GM21360 (cell line): Measurements from ENCODE around the gene ADCY4.
A peak's percentile ranks its signal among the peaks of the same experiment; 100 is the strongest.
"Not testable (repeated sequence)": the region's sequence is repeated elsewhere in the genome, so short reads cannot be mapped to it uniquely, and the experiment has no call there.

ENCODE experiments used
- ATAC-seq: cut with Tn5 transposase; IDR thresholded peaks from one replicate; pipeline ENCODE4 v1.9.1; 2021; ENCODE audit warnings: mild to moderate bottlenecking, moderate library complexity; ENCODE audit not compliant: unreplicated experiment

ADCY4 gene

DNA sequence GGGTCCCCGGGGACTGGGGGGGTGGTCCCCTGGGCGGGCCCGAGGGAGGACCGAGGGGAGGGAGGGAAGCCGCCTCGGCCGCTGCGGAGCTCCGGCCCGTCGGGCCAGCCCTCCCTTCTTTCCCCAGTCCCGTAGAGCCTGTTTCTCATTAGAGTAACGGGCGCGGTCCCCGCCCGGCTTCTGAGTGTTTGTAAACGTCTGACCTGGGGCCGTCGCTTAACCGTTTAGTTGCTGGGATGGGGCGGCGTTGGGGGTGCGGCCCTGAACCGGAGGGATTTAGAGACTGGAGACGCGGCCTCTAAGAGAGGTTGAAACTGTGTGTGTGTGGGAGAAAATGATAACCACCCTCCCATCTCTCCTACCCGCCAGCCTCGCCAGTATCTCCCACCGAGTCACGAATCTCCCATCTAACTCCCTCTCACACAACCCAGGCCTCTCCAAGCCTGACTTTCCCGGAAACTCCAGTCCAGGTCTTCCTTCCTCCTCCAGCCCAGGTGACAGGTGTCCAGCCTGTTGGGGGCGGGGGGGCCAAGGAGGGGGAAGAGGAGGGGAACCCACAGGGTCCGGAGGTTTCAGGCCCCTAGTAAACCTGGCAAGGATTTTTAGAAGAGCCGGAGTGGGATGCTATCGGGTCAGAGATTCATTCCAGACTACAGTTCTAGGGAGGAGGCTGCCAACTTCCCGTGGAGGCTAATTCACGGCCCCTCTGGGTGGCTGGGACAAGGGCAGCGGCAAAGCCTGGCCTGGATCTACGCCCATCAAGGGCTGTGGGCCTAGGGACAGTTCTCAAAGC lies 32.0 kb upstream of the ADCY4 start:
- peak; percentile 51 for ATAC-seq

DNA sequence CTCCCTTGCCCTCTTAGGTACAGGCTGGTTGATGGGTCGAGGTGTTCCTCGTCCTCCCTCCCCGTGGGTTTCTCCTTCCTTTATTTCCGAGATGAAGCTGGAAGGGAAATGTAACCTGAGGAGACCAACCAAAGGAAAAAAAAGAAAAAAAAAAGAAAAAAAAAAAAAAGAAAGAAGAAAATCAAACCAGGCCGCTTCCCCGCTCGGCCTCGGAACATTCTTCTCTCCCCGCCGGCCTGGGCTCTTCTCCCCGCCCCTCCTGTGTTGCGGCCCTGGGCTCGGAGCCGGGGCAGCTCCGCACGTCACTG lies 31.5 kb upstream of the ADCY4 start:
- no peak for ATAC-seq

DNA sequence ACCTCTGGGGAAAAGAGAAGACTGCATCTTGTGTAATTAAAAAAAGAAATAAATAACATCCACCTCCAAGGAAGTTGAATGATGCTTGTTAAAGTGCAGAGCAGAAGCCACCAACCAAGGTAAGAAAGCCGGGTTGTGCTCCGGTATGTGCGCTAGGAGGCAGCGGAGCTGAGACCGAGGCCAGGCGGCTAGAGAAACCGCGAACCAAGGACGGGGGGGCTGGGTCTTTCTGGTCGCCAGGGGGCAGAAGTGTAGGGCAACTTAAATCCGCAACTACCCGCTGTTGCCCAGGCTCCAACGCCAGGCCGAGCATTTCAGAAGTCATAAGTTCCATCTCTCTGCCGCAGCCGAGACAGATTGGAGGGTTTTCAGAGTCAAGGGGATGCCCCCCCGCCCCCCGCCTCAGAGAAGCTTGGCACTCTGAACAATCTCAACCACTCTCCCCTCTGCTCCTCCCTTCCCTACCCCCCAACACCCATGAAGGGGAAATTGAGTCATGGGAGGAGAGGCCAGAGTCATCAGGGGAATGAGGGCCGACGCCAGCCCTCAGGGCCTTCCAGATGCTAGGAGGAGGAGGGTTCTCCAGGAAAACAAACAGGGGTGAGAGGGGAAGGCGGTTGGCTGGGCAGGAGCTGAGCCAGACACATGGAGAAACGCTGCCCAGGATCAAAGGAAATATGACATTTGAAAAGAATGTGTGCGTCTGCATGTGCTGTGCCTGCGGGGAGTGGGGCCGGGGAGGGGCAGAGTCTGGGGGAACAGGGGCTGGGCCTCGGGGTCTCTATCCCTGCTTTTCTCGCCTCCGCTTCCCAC lies 30.9 kb upstream of the ADCY4 start:
- no peak for ATAC-seq

DNA sequence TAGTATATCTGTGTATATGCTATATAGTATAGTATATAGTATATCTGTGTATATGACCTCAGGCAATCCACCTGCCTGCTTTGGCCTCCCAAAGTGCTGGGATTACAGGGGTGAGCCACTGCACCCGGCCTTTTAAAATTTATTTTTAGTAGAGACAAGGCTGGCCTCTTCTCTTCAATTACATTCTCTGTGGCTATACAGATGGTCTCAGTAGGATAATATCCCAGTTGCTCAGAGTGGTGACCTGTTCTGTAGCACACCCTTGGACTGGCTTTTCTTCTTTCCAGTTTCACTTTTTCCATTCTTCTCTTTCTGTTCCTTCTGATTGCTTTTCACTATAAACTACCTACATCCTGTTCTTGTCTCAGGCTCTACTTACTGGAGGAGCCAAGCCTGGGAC lies 30.0 kb upstream of the ADCY4 start:
- ATAC-seq = no peak

DNA sequence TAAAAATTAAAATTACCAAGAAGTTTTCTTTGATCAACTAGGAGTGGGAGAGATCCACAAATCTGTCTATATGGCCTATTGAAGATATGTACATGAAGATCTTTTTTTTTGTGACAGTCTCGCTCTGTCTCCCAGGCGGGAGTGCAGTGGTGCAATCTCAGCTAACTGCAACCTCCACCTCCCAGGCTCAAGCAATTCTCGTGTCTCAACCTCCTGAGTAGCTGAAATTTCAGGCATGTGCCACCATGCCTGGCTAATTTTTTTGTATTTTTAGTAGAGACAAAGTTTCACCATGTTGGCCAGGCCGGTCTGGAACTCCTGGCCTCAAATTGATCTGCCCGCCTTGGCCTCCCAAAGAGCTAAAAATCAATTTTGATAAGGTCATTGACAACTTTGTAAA lies 28.5 kb upstream of the ADCY4 start:
- ATAC-seq = no peak

DNA sequence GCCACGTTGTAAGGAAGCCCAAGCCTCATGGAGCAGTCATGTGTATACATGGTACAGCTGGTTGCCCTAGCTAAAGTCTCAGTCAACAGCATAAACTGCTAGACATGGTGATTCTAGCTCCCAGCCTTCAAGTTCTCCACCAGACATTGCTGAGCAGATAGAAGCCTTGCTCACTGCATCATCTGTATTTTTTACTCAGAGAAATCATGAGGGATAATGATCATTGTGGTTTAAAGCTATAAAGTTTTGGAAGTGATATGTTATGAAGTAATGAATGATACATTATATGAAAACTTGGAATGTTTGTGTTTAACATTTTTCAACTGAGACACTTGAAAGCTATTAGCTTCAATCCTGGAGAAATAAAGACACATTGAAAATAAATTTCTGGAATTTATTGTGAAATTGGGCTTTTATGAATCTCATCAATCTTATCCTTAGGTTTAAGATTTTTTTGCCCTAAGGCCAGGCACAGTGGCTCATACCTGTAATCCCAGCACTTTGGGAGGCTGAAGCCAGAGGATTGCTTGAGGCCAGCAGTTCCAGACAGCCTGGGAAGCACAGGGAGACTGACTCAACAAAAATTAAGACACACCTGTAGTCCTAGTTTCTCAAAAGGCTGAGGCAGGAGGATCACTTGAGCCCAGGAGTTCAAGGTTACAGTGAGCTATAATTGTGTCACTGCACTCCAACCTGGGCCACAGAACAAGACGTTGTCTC lies 27.5 kb upstream of the ADCY4 start:
- ATAC-seq = no peak

DNA sequence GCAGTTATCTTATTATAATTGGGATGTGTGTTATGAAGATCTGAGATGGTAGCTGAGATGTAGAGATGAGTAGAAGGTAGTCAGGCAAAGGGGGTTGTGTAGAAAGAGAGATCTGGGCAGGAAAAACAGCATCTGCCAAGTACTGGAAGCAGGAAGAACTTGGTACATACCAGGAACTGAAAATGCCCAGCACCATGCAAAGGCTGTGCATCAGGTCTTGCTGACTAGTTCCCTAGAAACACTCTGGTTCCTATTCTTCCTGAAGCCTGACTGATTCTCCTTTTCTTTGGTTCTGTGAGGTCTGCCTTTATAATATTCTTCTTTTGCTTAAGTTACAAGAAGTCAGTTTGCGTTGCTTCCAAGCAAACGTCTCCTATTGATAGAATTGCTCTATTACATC lies 26.5 kb upstream of the ADCY4 start:
- ATAC-seq = no peak

DNA sequence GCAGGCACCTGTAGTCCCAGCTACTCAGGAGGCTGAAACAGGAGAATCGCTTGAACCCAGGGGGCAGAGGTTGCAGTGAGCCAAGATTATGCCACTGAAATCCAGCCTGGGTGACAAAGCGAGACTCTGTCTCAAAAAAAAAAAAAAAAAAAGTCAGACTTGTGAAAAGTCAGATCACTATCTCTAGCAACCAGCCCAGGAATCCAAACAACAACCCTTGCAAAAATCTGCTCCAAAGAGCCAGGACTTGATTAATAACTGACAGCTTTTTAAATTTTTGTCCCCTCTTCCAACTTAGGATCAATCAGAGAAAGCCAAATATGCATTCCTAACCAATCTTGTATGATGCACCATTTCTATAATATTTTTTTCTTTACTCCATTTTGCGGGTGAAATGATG lies 25.4 kb upstream of the ADCY4 start:
- no peak for ATAC-seq

DNA sequence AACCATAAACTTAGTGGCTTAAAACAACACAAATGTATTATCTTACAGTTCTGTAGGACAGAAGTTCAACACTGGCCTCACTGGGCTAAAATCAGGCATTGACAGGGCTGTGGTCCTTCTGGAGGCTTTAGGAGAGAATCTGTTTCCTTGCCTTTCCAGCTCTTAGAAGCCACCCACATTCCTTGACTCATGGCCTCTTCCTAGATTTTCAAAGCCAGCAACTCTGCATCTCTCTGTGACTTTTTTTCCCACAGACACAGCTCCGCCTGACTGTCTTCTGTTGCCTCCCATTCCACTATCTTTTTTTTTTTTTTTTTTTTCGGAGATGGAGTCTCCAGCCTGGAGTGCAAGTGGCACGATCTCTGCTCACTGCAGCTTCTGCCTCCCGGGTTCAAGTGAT lies 21.3 kb upstream of the ADCY4 start:
- ATAC-seq = no peak

DNA sequence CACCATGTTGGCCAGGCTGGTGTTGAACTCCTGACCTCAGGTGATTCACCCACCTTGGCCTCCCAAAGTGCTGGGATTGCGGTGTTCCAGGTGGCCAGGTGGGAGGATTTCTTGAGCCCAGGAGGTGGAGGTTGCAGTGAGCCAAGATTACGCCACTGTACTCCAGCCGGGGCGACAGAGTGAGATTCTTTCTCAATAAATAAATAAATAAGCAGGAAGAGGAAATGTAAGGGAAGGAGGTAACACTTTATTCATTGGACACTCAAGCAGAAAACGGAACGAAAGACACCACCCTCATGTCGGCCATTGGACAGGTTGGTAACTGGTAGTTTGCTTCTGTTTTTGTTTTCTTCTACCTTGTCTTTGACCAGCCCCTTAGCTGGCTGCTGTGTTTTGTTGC lies 20.1 kb upstream of the ADCY4 start:
- no peak for ATAC-seq

DNA sequence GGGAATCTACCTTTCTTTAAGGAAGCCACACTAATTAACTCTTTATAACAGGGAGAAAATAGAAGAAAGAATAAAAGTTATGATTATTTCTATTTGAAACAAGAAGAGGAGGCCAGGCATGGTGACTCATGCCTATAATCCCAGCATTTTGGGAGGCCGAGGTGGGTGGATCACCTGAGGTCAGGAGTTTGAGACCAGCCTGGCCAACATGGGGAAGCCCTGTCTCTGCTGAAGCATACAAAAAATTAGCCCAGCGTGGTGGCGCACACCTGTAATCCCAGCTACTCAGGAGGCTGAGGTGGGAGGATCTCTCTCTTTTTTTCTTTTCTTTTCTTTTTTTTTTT lies 19.6 kb upstream of the ADCY4 start:
- ATAC-seq = not testable (repeated sequence)

DNA sequence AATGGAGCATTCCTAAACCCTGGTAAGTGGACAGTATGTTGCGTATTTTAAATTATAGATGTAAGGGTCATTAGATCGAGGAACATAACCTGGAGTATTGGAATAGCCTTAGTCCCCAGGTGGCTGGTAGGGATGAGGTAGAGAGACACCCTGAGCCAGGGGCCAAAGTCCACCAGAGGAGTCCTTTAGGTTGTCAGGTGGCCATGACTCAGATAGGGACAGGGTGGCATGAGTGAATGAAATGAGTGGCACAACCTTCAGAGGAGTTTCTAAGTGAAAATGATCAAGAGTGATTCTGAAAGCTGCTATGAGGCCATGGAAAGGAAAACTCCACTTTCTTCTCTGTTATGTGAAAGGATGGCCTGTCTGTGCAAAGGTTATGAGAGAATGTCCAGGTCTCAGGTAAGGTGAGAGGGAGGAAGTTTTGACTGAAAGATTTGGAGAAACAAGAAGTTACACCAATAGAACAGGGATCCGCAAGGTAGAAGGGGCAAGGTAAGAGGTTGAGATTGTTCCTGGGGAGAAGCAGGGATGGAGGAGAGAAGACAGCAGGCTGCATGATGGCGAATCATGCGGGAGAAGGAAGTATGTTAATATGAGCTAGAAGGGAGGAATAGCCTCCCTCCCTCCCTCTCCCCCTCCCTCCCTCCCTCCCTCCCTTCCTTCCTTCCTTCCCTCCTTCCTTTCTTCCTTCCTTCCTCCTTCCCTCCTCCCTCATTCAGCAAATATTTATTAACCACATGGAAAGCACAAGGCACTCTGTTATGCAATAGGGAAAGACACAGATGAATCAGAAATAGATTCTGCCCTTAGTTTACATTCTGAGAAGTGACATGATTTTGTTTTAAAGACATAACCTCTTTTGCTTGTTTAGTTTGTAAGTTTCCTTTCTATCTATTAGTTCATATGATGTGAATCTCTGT lies 18.9 kb upstream of the ADCY4 start:
- no peak for ATAC-seq

DNA sequence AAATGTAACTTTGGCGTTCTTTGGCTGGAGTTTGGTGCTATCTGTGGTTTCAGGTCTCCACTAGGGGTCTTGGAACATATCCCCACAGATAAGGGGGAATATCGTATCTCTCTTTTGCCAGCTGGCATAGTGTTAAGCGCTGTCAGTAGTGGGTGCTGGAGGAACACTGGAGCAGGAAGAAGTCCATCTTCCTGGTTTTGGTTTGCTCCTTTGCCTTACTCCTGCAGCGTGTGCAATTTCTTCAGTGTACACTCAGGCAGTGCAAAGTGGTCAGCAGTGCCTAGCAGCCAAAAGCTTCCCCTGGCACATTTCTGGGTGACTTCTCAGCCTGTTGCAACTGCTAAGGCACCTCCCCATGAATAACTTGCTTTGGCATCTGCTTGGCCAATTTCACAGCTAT lies 16.6 kb upstream of the ADCY4 start:
- no peak for ATAC-seq

DNA sequence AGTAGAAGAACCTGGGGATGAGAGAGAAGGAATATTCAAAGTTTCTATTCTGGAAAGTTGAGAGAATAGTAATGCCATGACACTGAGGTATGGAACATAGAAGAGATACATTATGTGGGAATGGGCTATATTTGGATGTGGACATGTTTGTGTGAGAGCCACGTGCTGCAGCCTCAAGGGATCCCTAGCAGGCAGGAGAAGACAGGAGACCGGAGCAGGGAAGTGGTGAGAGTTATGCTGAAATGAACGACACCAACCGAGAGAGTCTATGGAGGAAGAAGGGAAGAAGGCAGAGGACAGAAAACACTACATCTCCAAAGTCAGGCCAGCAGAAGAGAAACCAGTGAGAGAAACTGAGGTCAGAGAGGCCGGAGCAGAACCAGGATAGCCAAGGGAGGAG lies 14.9 kb upstream of the ADCY4 start:
- ATAC-seq = no peak

DNA sequence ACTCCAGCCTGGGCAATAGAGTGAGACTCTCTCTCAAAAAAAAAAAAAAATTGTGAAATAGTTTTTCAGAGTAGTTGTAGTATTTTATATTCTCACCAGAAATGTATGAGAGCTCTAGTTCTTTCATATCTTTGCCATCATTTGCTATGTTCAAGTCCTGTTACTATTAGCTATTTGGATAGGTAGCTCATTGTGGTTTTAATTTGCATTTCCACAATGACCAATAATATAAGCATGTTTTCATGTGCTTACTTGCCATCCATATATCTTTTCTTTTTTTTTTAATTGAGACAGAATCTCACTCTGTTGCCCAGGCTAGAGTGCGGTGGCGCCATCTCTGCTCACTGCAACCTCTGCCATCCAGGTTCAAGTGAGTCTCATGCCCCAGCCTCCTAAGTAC lies 13.3 kb upstream of the ADCY4 start:
- no peak for ATAC-seq

DNA sequence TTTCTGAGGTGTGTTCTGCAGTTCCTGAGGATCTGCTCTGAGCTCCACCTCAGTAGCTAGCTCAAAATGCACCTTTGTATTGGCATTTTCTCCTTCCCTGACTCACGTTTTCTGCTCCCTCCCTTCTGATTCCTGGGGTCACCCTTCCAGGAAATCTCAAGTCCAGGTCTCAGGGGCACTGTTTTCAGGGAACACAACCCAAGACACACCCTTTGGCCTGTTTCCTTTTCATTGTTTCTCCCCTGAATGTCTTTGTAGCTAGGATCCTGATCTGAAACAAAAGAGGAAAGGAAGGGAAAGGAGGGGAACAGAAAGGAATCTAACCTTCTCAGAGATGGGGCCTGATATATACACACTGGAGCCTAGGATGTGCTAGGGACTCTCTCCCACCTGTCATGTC lies 12.3 kb upstream of the ADCY4 start:
- ATAC-seq = no peak

DNA sequence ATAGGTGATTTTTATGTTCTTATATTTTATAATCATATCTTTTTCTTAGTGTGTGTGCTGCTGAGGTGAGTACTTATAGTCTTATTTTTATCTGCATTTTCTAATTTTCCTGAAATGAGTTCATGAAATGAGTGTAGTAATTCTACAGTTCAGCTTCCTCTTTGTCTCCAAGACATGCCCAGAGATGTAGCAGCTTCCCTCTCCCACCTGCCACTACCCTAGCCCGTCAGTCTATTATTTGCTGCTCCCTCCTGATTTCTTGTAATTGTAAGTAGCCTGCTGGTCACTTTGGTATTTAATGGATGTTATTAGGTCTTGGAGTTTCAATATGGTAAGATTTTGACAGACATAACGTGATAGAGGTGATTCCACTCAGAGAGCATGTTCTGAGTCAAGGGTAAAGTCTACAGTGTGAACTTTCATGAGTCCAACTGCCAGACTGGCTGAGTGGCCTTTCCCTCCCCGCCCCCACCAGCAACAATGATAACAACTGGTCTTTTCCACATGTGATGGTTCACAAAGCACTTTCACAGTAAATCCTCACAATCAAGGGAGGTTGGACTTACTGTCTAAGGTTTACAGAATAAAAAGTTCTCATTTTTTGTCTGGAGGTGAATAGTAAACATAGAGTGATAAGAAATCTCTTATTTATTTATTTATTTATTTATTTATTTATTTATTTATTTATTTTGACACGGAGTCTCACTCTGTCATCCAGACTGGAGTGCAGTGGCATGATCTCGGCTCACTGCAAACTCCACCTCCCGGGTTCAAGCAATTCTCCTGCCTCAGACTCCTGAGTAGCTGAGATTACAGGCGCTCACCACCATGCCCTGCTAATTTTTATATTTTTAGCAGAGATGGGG lies 9.2 kb upstream of the ADCY4 start:
- ATAC-seq = no peak

DNA sequence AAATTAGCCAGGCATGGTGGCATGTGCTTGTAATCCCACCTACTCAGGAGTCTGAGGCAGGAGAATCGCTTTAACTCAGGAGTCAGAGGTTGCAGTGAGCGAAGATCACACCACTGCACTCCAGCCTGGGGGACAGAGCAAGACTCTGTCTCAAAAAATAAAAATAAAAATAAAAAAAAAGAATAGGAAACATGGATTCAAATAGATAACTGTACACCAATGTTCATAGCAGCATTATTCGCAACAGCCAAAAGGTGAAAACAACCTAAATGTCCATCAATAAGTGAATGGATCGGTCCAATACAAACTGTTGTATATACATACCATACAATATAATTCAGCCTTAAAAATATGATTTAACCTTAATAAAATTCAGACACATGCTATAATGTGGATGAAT lies 8.0 kb upstream of the ADCY4 start:
- no peak for ATAC-seq

DNA sequence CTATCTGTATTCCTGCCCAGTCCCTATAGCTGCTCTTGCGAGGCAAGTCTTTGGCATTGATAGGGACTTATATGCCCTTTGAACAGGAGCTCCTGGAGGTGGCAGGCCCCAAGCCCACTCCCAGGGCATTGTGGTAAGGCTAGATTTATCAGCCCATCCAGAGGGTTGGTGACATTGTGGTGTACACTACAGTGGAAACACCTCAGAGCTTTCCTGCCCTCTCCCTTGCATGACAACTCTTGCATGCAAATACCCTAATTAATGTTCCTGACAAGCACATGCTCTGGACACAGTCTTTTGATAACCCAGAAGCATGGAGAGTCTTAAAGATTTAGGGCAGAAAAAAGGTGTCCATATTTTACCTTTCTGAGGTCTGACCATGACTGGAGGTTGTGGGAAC lies 5.7 kb upstream of the ADCY4 start:
- no peak for ATAC-seq
